HG02798 (cell line): ENCODE data around the gene DYNC1I2.
"Not testable (repeated sequence)": the region's sequence is repeated elsewhere in the genome, so short reads cannot be mapped to it uniquely, and the experiment has no call there.

Source experiments
- ATAC-seq: cut with Tn5 transposase; IDR thresholded peaks from one replicate; pipeline ENCODE4 v1.9.1; 2021; ENCODE audit warnings: mild to moderate bottlenecking; ENCODE audit not compliant: unreplicated experiment, poor library complexity

Gene DYNC1I2

GRCh38 chr2:171771463-171771862 is 84.2 kb downstream of the DYNC1I2 start:
- ATAC-seq, result no peak

- no peak for ATAC-seq
Measured at GRCh38 chr2:171772373-171772772, 85.1 kb downstream of the DYNC1I2 start.

GRCh38 chr2:171774581-171774980 is 87.3 kb downstream of the DYNC1I2 start:
- ATAC-seq, result not testable (repeated sequence)

GRCh38 chr2:171778515-171778914 is 91.2 kb downstream of the DYNC1I2 start:
- ATAC-seq, result no peak

- ATAC-seq, result no peak
Measured at GRCh38 chr2:171785450-171785849, 98.2 kb downstream of the DYNC1I2 start.

GRCh38 chr2:171787333-171788072 is 100.2 kb downstream of the DYNC1I2 start:
- ATAC-seq, result no peak

GRCh38 chr2:171788316-171788993 is 101.2 kb downstream of the DYNC1I2 start:
- ATAC-seq, result no peak

GRCh38 chr2:171789956-171790355 is 102.7 kb downstream of the DYNC1I2 start:
- no peak for ATAC-seq

GRCh38 chr2:171791361-171791760 is 104.1 kb downstream of the DYNC1I2 start:
- ATAC-seq, result no peak

GRCh38 chr2:171792157-171792556 is 104.9 kb downstream of the DYNC1I2 start:
- no peak for ATAC-seq

GRCh38 chr2:171792886-171793580 is 105.8 kb downstream of the DYNC1I2 start:
- ATAC-seq, result no peak

- ATAC-seq, result no peak
Measured at GRCh38 chr2:171793691-171794678, 106.7 kb downstream of the DYNC1I2 start.

GRCh38 chr2:171794918-171795317 is 107.6 kb downstream of the DYNC1I2 start:
- no peak for ATAC-seq
